ENCODE data around the gene PTCRA. TPM values are rescaled to one million over a fixed set of nuclear protein-coding genes. Genes with fewer than 3 reads are reported as not detected.

The PTCRA gene
- total and polyA plus RNA-seq, 2 of the 4 experiments (the other 2 are of a cell fraction): not detected

- no CpG with 5 or more reads among the region's 4 CpGs for WGBS, 2 experiments (ENCODE audit: extremely low coverage in 2 of 2, insufficient read length in 1 of 2)
These were observed 54.1 kb downstream of the PTCRA start for GRCh38 chr6:42969934-42970333.

More at GRCh38 chr6:42969934-42970333, 54.1 kb downstream of the PTCRA start:
- H2AFZ ChIP-seq (replicated peaks; ENCODE audit: low read length, poor library complexity): no peak overlapping the region
- no peak overlapping the region for H2BK5ac ChIP-seq (ENCODE audit: low read depth, low read length, poor library complexity, severe bottlenecking)
- dilution Hi-C loops (cut with HindIII; ENCODE audit: low sequenced_read_pairs, unreplicated experiment): no loop called here
- no peak overlapping the region for H2BK15ac ChIP-seq (ENCODE audit: low read depth, low read length)
- peaks cover 29% of the 10 kb centered on the region for H3K9me1 ChIP-seq (ENCODE audit: insufficient read depth, low read length)
- in situ Hi-C loops (cut with MboI; ENCODE audit: low sequenced_read_pairs): no loop called here
- no peak overlapping the region for H3K4ac ChIP-seq (ENCODE audit: low read depth, low read length)
- H3K56ac ChIP-seq (ENCODE audit: extremely low read depth, insufficient read depth, low read length): no peak overlapping the region
- no peak overlapping the region for H2AK9ac ChIP-seq (replicated peaks; ENCODE audit: low read depth, low read length, poor library complexity)
- H3K18ac ChIP-seq (ENCODE audit: low read depth, low read length): no peak overlapping the region
- peaks cover 9% of the 10 kb centered on the region; the same call in 1 of the 2 replicates for H4K20me1 ChIP-seq (ENCODE audit: insufficient read depth, low read length)
- ATAC-seq (ENCODE audit: low read depth) (no peak), DNase-seq (no peak)
- H3K36me3 ChIP-seq (ENCODE audit: control insufficient read depth, insufficient read depth, low read length): peaks cover 39% of the 10 kb centered on the region
- no peak overlapping the region for H3K9ac ChIP-seq (ENCODE audit: low read depth, low read length)
- intact Hi-C loops (cut with micrococcal nuclease): no loop called here
- H4K5ac ChIP-seq (ENCODE audit: low read depth, low read length): no peak overlapping the region
- H3K4me1 ChIP-seq (ENCODE audit: control insufficient read depth, insufficient read depth, low read length): peaks cover 10% of the 10 kb centered on the region
- H3K79me1 ChIP-seq (ENCODE audit: low read depth in 1 of 2, low read length in 2 of 2): peaks cover 4 to 35% of the 10 kb centered on the region in 2 experiments; a peak in 3 of 4 replicates
- H4K8ac ChIP-seq (ENCODE audit: low read depth in 2 of 2, low read length in 2 of 2): no peak overlapping the region
- no peak overlapping the region for H3K4me3 ChIP-seq (ENCODE audit: insufficient read depth, low read depth, low read length)
- no TSS peak for BruUV-seq (replicated peaks)
- POLR2A ChIA-PET (ENCODE audit: unreplicated experiment): no interaction called here
- H3K27me3 ChIP-seq (ENCODE audit: control insufficient read depth, insufficient read depth, low read length): no peaks in the 10 kb centered on the region
- TF ChIP-seq MAZ (IDR thresholded peaks at IDR 0.05; ENCODE audit: borderline replicate concordance, low read depth, low read length) (no peak), POLR2A (IDR thresholded peaks at IDR 0.05; ENCODE audit: low read depth, low read length) (no peak), CEBPB (IDR thresholded peaks at IDR 0.05; ENCODE audit: low read depth, low read length) (no peak), SMC3 (IDR thresholded peaks at IDR 0.05; ENCODE audit: low read depth, low read length) (no peak), FOS (IDR thresholded peaks at IDR 0.05; ENCODE audit: low read depth, low read length) (no peak), CHD1 (IDR thresholded peaks at IDR 0.05; ENCODE audit: low read depth, low read length) (no peak), ELK1 (IDR thresholded peaks at IDR 0.05; ENCODE audit: borderline replicate concordance, low read depth, low read length) (no peak), CTCF (conservative IDR thresholded peaks at IDR 0.05; ENCODE audit: low read depth, low read length) (no peak)
- no peak overlapping the region for H2BK20ac ChIP-seq (ENCODE audit: low read depth, low read length)
- H4K91ac ChIP-seq (ENCODE audit: insufficient read depth, low read depth, low read length): no peak overlapping the region
- no peak overlapping the region for H3K14ac ChIP-seq (replicated peaks; ENCODE audit: low read depth, low read length)
- no peak overlapping the region for H3K23ac ChIP-seq (ENCODE audit: low read depth, low read length)
- no peak overlapping the region for H2AK5ac ChIP-seq (ENCODE audit: low read depth, low read length)
- H3K9me3 ChIP-seq (ENCODE audit: control insufficient read depth, insufficient read depth, low read length): no peaks in the 10 kb centered on the region
- H2BK120ac ChIP-seq (ENCODE audit: low read depth, low read length): no peak overlapping the region
- CTCF ChIA-PET: interaction anchor here (0.6 kb wide), 1 partner anchor 17 kb away, joined by 4 read pairs; no protein-coding TSS in a partner anchor
- H3K27ac ChIP-seq (ENCODE audit: insufficient read depth, low read length): no peak overlapping the region
- H3K4me2 ChIP-seq (ENCODE audit: low read depth, low read length): no peak overlapping the region
